Gastroesophageal sphincter (tissue), 4 donors: ENCODE results near the gene RAMACL. TPM values are rescaled to one million over a fixed set of nuclear protein-coding genes. Genes with fewer than 3 reads are reported as not detected.
"Not testable (repeated sequence)": the region's sequence is repeated elsewhere in the genome, so short reads cannot be mapped to it uniquely, and the experiment has no call there.

Experiments used
- ATAC-seq: fragments of 150-250 bp; one replicate; pipeline ENCODE4 v1.9.1; 2016; ENCODE audit warnings: mild to moderate bottlenecking, moderate library complexity
- H3K27ac ChIP-seq, 4 donors: fragments of 200-600 bp; sonication (generic) in 3 of 4; 1 replicate in 3 of 4; 2 replicates in 1 of 4; pipeline ENCODE4 v1.5.1; 2016 to 2019
- H3K27me3 ChIP-seq: fragments of 200-600 bp; sonication (generic); one replicate; pipeline ENCODE4 v1.5.1; 2019
- H3K36me3 ChIP-seq, 2 donors: fragments of 200-600 bp; sonication (generic); one replicate each; pipeline ENCODE4 v1.5.1; 2019; ENCODE audit warnings: control low read depth in 1 of 2
- H3K4me1 ChIP-seq, 3 donors: fragments of 200-600 bp; sonication (generic); 1 replicate in 2 of 3; 2 replicates in 1 of 3; pipeline ENCODE4 v1.5.1; 2016 to 2019; ENCODE audit warnings: control low read depth in 2 of 3
- H3K4me3 ChIP-seq, 2 donors: fragments of 200-600 bp; sonication (generic); one replicate each; pipeline ENCODE4 v1.5.1; 2019; ENCODE audit warnings: mild to moderate bottlenecking in 1 of 2, moderate library complexity in 1 of 2
- H3K9me3 ChIP-seq, 3 donors: fragments of 200-600 bp; sonication (generic); one replicate each; pipeline ENCODE4 v1.5.1; 2017 to 2019; ENCODE audit warnings: control low read depth in 2 of 3
- EP300 ChIP-seq: sonication (generic); formaldehyde crosslinking; IDR thresholded peaks from one replicate; pipeline ENCODE4 v1.6.1; 2017; ENCODE audit warnings: antibody characterized with exemption, mild to moderate bottlenecking
- POLR2A ChIP-seq, 2 donors: fragments of 450-650 bp; IDR thresholded peaks; one replicate each; pipeline ENCODE4 v1.6.1; 2017; ENCODE audit warnings: antibody characterized with exemption in 2 of 2, mild to moderate bottlenecking in 2 of 2, moderate library complexity in 1 of 2
- POLR2AphosphoS5 ChIP-seq: sonication (generic); formaldehyde crosslinking; IDR thresholded peaks from one replicate; pipeline ENCODE4 v1.6.1; 2017; ENCODE audit warnings: antibody characterized with exemption
- WGBS, 2 donors: methylation state at CpG; one replicate each; pipeline ENCODE4 v1.1.5; 2018; ENCODE audit warnings: low coverage in 1 of 2; 5-methylcytosine and 5-hydroxymethylcytosine counted together
- total RNA-seq, 4 donors: library from RNA; depleted of rRNA; stranded (reverse); fragments of >200 nt; gene quantifications; one replicate each; pipeline ENCODE4 v1.1.0, GENCODE V29; 2016
- TF ChIP-seq, protein P1 (sequence below), 4 experiments: fragments of 200-600 bp in 2 of 4; fragments of 450-650 bp in 2 of 4; sonication (generic) in 1 of 4; IDR thresholded peaks; one replicate each; pipeline ENCODE4 v1.5.1; 2017 to 2019; ENCODE audit warnings: antibody characterized with exemption in 4 of 4, mild to moderate bottlenecking in 2 of 4, moderate library complexity in 2 of 4

The RAMACL gene
- total RNA-seq, 4 donors from 2014 or later: 0.27 to 2.5 (median 1.7) TPM

GRCh38 chr6:166541366-166541765 lies 45.1 kb downstream of the RAMACL start:
- no peak overlapping the region for H3K4me3 ChIP-seq
- no peak for ATAC-seq
- peaks cover 0 to 27% of the 10 kb centered on the region in 2 donors for H3K36me3 ChIP-seq
- peak overlapping the region in 3 of 4 donors; percentile 23 to 58 (median 38) for H3K27ac ChIP-seq
- WGBS, 2 donors: 78 to 87% methylated on average over 6 to 9 of the region's 12 CpGs
- no peaks in the 10 kb centered on the region for H3K27me3 ChIP-seq
- no peak for TF ChIP-seq POLR2A (IDR thresholded peaks at IDR 0.05)
- no peaks in the 10 kb centered on the region for H3K9me3 ChIP-seq
- H3K4me1 ChIP-seq: peaks cover 0 to 22% (median 0%) of the 10 kb centered on the region in 3 donors

DNA sequence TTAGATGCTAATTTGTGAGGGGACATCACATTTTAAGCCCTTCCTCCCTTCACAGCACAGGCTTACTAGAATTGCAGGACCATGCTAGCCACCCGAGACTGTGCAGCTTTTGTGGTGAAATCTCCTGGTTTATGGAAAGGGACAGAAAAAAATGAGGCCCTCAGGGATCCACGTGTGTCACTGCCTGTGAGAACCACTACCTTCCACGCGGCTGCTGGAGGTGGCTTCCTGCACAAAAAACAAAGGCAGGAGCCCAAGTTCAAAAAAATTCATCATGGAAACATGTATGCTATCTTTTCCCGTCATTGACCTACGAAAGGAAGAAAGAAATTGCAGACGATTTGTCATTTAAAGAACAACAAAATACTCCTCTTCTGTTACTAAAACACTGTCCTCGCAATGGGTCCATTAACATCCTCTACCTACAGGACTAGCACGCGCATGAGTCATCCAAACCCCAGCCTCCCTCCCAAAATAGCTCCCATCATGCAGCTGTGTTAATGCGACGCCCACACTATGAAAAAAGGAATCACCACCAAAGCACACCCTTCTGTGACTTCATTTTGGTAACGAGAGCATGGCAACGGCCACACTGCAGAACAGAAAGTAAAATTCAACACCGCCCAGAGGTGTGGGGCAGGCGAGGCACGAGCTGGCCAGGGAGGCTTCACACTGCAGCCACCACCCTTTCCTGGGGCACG lies 45.7 kb downstream of the RAMACL start:
- H3K4me3 ChIP-seq: no peak overlapping the region
- peaks cover 0 to 22% (median 0%) of the 10 kb centered on the region in 3 donors for H3K4me1 ChIP-seq
- no peaks in the 10 kb centered on the region for H3K27me3 ChIP-seq
- TF ChIP-seq POLR2AphosphoS5: no peak
- H3K36me3 ChIP-seq: peaks cover 0 to 29% of the 10 kb centered on the region in 2 donors
- 49 to 79% methylated on average over 6 to 17 of the region's 18 CpGs for WGBS, 2 donors
- peak overlapping the region in 3 of 4 donors; percentile 23 to 58 (median 38) for H3K27ac ChIP-seq
- H3K9me3 ChIP-seq: no peaks in the 10 kb centered on the region
- peak; percentile 63 for ATAC-seq

DNA sequence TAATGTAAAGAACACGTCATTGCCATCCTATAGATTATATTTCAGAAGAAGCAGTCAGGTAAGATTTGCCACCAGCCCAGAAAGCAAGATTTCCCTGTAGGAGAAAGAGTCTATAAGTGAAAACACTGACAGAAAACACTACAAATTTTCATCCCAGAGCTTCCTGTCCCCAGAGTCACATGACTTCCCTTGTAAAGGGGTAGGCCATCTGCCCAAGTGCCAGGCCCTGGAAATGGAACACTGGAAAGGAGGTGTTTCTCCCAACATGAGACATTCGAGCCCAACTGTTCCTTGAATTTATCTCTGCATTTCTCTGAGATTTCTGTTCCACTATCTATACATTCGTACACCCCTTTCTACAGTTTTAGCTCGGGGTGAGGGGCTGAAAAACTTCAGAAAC lies 46.9 kb downstream of the RAMACL start:
- peaks cover 0 to 41% of the 10 kb centered on the region in 2 donors for H3K36me3 ChIP-seq
- H3K27me3 ChIP-seq: no peaks in the 10 kb centered on the region
- peaks cover 0 to 22% (median 0%) of the 10 kb centered on the region in 3 donors for H3K4me1 ChIP-seq
- 86 to 87% methylated on average over 3 to 4 of the region's 4 CpGs for WGBS, 2 donors
- TF ChIP-seq EP300: no peak
- TF ChIP-seq, protein P1, sequence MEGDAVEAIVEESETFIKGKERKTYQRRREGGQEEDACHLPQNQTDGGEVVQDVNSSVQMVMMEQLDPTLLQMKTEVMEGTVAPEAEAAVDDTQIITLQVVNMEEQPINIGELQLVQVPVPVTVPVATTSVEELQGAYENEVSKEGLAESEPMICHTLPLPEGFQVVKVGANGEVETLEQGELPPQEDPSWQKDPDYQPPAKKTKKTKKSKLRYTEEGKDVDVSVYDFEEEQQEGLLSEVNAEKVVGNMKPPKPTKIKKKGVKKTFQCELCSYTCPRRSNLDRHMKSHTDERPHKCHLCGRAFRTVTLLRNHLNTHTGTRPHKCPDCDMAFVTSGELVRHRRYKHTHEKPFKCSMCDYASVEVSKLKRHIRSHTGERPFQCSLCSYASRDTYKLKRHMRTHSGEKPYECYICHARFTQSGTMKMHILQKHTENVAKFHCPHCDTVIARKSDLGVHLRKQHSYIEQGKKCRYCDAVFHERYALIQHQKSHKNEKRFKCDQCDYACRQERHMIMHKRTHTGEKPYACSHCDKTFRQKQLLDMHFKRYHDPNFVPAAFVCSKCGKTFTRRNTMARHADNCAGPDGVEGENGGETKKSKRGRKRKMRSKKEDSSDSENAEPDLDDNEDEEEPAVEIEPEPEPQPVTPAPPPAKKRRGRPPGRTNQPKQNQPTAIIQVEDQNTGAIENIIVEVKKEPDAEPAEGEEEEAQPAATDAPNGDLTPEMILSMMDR (IDR thresholded peaks at IDR 0.05): no peak
- TF ChIP-seq POLR2A (IDR thresholded peaks at IDR 0.05): no peak
- no peak for TF ChIP-seq POLR2AphosphoS5
- H3K9me3 ChIP-seq: no peaks in the 10 kb centered on the region
- no peak overlapping the region for H3K27ac ChIP-seq
- no peak overlapping the region for H3K4me3 ChIP-seq
- no peak for ATAC-seq

GRCh38 chr6:166539011-166539385 lies 47.5 kb downstream of the RAMACL start:
- 95% methylated on average over 4 of the region's 9 CpGs; no CpG with 5 or more reads in 1 of the 2 donors for WGBS, 2 donors
- ATAC-seq, H3K9me3 ChIP-seq, H3K4me3 ChIP-seq, H3K27ac ChIP-seq, H3K27me3 ChIP-seq: not testable (repeated sequence)
- peaks cover 0 to 22% (median 0%) of the 10 kb centered on the region in 3 donors for H3K4me1 ChIP-seq
- H3K36me3 ChIP-seq: peaks cover 0 to 47% of the 10 kb centered on the region in 2 donors

DNA sequence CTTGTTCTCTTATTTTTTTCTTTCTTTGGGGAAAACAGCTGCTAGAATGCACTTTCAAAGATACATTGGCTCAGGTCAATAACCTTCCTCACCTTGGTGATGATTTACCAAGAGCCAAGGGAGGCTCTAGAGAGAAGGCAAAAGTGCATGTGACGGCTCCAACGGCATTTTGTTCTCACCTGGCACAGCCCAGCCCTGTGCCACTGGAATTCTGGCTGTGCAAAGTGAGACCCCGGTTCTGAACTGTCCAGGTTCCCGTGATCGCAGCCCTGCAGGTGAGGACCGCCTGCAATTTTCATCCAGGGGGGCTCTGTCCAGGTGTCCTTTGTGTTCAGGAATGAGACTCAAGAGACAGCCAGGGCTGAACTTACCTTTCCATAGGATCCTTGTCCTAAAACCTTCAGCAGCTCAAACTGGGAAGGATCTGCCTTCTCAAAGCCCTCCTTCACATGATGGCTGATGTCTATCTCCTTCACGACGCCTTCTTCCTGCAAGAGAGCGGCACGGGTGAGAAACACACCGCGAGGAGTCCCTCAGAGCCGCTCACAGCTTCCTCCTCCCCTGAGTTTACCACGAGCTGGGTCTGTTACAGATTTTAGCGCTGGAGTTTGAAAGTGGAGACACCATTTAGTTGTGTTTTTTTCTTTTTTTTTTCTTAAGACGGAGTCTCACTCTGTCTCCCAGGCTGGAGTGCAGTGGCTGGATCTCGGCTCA lies 48.0 kb downstream of the RAMACL start:
- WGBS, 2 donors: 90% methylated on average over 12 of the region's 17 CpGs; no CpG with 5 or more reads in 1 of the 2 donors
- H3K9me3 ChIP-seq: no peaks in the 10 kb centered on the region
- no peak for ATAC-seq
- peaks cover 0 to 50% of the 10 kb centered on the region in 2 donors for H3K36me3 ChIP-seq
- H3K4me3 ChIP-seq: no peak overlapping the region
- H3K27ac ChIP-seq: no peak overlapping the region
- H3K27me3 ChIP-seq: no peaks in the 10 kb centered on the region
- H3K4me1 ChIP-seq: peaks cover 0 to 22% (median 0%) of the 10 kb centered on the region in 3 donors
- TF ChIP-seq EP300 (no peak), POLR2A (IDR thresholded peaks at IDR 0.05) (no peak), POLR2AphosphoS5 (no peak)
- TF ChIP-seq, protein P1 (IDR thresholded peaks at IDR 0.05): no peak

- Histone ChIP-seq H3K4me3 (no peak overlapping the region), H3K27ac (no peak overlapping the region), H3K27me3 (no peaks in the 10 kb centered on the region), H3K4me1 (no peaks in the 10 kb centered on the region), H3K36me3 (peaks cover 0 to 81% of the 10 kb centered on the region in 2 donors), H3K9me3 (no peaks in the 10 kb centered on the region)
- no peak for TF ChIP-seq POLR2A (IDR thresholded peaks at IDR 0.05)
- TF ChIP-seq, protein P1 (IDR thresholded peaks at IDR 0.05): no peak
- no peak for TF ChIP-seq POLR2AphosphoS5
- no peak for TF ChIP-seq EP300
- WGBS, 2 donors: 91 to 93% methylated on average over 15 of the region's 17 CpGs
- ATAC-seq: no peak
These were observed 51.6 kb downstream of the RAMACL start for GRCh38 chr6:166534658-166535406.
